Measurements from ENCODE around the gene ANKRD35. TPM values are rescaled to one million over a fixed set of nuclear protein-coding genes. Genes with fewer than 3 reads are reported as not detected.

The ANKRD35 gene
- total RNA-seq, 1 donor from 2014 or later = 1.5 TPM

- Histone ChIP-seq H3K9me3 (no peaks in the 10 kb centered on the region), H3K36me3 (no peaks in the 10 kb centered on the region), H3K27ac (peak overlapping the region; percentile 88), H3K4me3 (peak overlapping the region; percentile 29), H3K27me3 (ENCODE audit: low read depth) (no peaks in the 10 kb centered on the region), H3K4me1 (peaks cover 34% of the 10 kb centered on the region)
- intact Hi-C loops (cut with DNase I) = no loop called here
- peak; percentile 94 for TF ChIP-seq CTCF (IDR thresholded peaks at IDR 0.05)
- ATAC-seq (peak; percentile 95 to 96), DNase-seq (peak; percentile 95)
These were observed 6.2 kb upstream of the ANKRD35 start for GRCh38 chr1:145891587-145892485.

GRCh38 chr1:145891143-145891542 is 5.5 kb upstream of the ANKRD35 start:
- H3K27me3 ChIP-seq (ENCODE audit: low read depth) = no peaks in the 10 kb centered on the region
- H3K4me1 ChIP-seq = peaks cover 38% of the 10 kb centered on the region
- no peaks in the 10 kb centered on the region for H3K9me3 ChIP-seq
- TF ChIP-seq CTCF (IDR thresholded peaks at IDR 0.05) = no peak
- peak overlapping the region; percentile 29 for H3K4me3 ChIP-seq
- no peak for DNase-seq
- ATAC-seq = peak; percentile 58 to 67
- H3K36me3 ChIP-seq = no peaks in the 10 kb centered on the region
- intact Hi-C loops (cut with DNase I) = no loop called here
- H3K27ac ChIP-seq = peak overlapping the region; percentile 88

- H3K9me3 ChIP-seq = no peaks in the 10 kb centered on the region
- H3K36me3 ChIP-seq = no peaks in the 10 kb centered on the region
- H3K27ac ChIP-seq = no peak overlapping the region
- H3K4me3 ChIP-seq = no peak overlapping the region
- intact Hi-C loops (cut with DNase I) = no loop called here
- ATAC-seq (no peak), DNase-seq (no peak)
- H3K27me3 ChIP-seq (ENCODE audit: low read depth) = peaks cover 3% of the 10 kb centered on the region
- no peak for TF ChIP-seq CTCF (IDR thresholded peaks at IDR 0.05)
- H3K4me1 ChIP-seq = peaks cover 42% of the 10 kb centered on the region
These were observed 4.1 kb upstream of the ANKRD35 start for GRCh38 chr1:145889722-145890121.

- intact Hi-C loops (cut with DNase I) = no loop called here
- no peaks in the 10 kb centered on the region for H3K36me3 ChIP-seq
- no peak for TF ChIP-seq CTCF (IDR thresholded peaks at IDR 0.05)
- H3K4me1 ChIP-seq = peaks cover 36% of the 10 kb centered on the region
- peaks cover 4% of the 10 kb centered on the region for H3K27me3 ChIP-seq (ENCODE audit: low read depth)
- DNase-seq = no peak
- H3K4me3 ChIP-seq = no peak overlapping the region
- H3K9me3 ChIP-seq = no peaks in the 10 kb centered on the region
- no peak overlapping the region for H3K27ac ChIP-seq
- no peak for ATAC-seq
These were observed 2.0 kb upstream of the ANKRD35 start for GRCh38 chr1:145887631-145888030.

- intact Hi-C loops (cut with DNase I) = no loop called here
- H3K4me3 ChIP-seq = no peak overlapping the region
- peaks cover 4% of the 10 kb centered on the region for H3K27me3 ChIP-seq (ENCODE audit: low read depth)
- no peak for TF ChIP-seq CTCF (IDR thresholded peaks at IDR 0.05)
- ATAC-seq = no peak
- no peak for DNase-seq
- H3K27ac ChIP-seq = no peak overlapping the region
- no peaks in the 10 kb centered on the region for H3K9me3 ChIP-seq
- H3K36me3 ChIP-seq = no peaks in the 10 kb centered on the region
- peaks cover 28% of the 10 kb centered on the region for H3K4me1 ChIP-seq
These were observed 1.1 kb upstream of the ANKRD35 start for GRCh38 chr1:145886816-145887215.

Data from lower lobe of right lung (tissue), 2 donors.